Lower lobe of right lung (tissue), 2 donors: ENCODE measurements around the gene ZSCAN22. TPM values are rescaled to one million over a fixed set of nuclear protein-coding genes. Genes with fewer than 3 reads are reported as not detected.

Experiments
- ATAC-seq, 2 donors: fragments of 200-7000 bp; cut with Tn5 transposase; one replicate each; pipeline ENCODE4 v1.9.1; 2020 to 2022; ENCODE audit warnings: mild to moderate bottlenecking in 2 of 2, moderate library complexity in 2 of 2
- DNase-seq: peaks from one replicate; pipeline ENCODE4 v3.0.0-alpha.2; 2020
- H3K27ac ChIP-seq: fragments of 200-600 bp; one replicate; pipeline ENCODE4 v1.8.0; 2022
- H3K27me3 ChIP-seq: fragments of 200-600 bp; one replicate; pipeline ENCODE4 v1.8.0; 2022; ENCODE audit warnings: low read depth
- H3K36me3 ChIP-seq: fragments of 200-600 bp; one replicate; pipeline ENCODE4 v1.8.0; 2022; ENCODE audit warnings: mild to moderate bottlenecking
- H3K4me1 ChIP-seq: fragments of 200-600 bp; one replicate; pipeline ENCODE4 v1.8.0; 2022
- H3K4me3 ChIP-seq: fragments of 200-600 bp; one replicate; pipeline ENCODE4 v1.8.0; 2022; ENCODE audit warnings: mild to moderate bottlenecking
- H3K9me3 ChIP-seq: fragments of 200-600 bp; one replicate; pipeline ENCODE4 v1.8.0; 2022
- intact Hi-C: fragments of 100-400 bp; cut with DNase I; formaldehyde crosslinking; loops from one replicate; pipeline ENCODE4 v1.11.0; 2022
- long read RNA-seq: library from polyadenylated mRNA; unstranded; transcript quantifications from one replicate; pipeline ENCODE4 v2.0.0, GENCODE V29; 2021
- total RNA-seq: library from RNA; stranded (reverse); fragmentation: NEBNext Ultra II Directional; extraction: Animal tissue kit (Norgen Biotek cat#: 25700); gene quantifications from one replicate; pipeline ENCODE4 v1.2.1, GENCODE V29; 2021
- TF ChIP-seq, protein P1 (sequence below): fragments of 200-600 bp; IDR thresholded peaks from one replicate; pipeline ENCODE4 v1.8.0; 2022; ENCODE audit warnings: antibody characterized with exemption, mild to moderate bottlenecking
- donor health status: DM: no; HTN: yes; CAD: no; lungs with severe emphysema.

ZSCAN22 gene
- total RNA-seq: 3.6 TPM
- long read RNA-seq, full-length matches to known transcripts: 2 of 9 reads
- long read RNA-seq, partial matches to known transcripts: 6 of 9 reads
- long read RNA-seq, other reads (novel, unspliced or antisense): 1 of 9 reads

DNA sequence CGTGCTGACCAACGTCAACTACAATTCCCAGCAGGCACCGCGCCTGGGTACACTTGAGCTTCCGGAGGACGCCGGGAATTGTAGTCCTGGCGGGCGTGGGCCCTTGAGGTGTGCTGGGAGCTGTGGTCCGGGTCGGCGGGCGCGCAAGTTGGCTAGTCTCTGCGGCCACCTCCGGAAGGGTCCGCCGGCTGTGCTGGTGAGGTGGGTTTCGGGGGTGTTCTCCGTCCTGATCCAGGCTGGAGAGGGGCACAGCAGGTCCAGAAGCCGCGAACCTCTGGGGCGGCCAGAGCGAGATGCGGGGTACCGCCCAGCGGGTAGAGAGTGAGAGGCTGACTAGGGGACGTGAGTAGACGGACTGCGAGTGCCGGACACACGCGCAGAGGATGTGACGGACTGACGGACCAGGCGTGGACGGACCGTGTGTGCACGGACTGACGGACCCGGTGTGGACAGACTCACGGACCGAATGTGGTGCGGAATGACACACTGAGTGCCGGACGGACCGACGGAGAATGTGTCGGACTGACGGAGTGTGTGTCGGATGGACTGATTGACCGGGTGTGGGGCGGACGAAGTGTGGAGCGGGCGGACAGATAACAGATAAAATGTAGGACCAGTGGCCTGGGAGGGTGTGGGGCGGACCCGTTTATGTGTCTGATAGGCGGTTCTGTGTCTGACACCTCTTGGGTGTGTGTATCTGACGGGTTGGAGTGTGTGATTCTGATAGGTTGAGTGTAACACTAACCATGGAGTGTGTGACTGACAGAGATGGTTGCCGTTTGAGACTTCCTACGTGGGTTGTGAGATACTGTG lies at the start of gene ZSCAN22:
Gene ZSCAN22 (plus strand): TSS at position 81 of the 813 bp plus-strand sequence. CDS start 7,809 bp downstream, outside the sequence.
- H3K27ac ChIP-seq: peak within 1 kb of the TSS; percentile 87

DNA sequence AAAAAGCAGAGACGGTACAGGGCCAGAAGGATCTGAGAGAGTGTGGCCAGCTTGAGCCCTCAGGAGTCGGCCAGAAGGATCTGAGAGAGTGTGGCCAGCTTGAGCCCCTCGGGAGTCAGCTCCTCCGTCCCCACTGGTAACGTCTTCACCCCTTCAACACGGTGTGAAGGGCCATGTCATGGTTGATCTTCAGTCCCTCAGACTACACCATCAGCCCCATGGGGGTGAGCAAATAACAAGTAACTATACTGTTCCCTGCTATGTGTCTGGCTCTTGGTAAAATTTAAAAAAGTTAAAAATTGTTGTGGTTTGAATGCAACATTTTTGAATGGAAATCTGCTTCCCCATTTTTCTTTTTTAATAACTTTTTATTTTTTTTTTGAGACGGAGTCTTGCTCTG lies 49.6 kb upstream of the ZSCAN22 start:
- TF ChIP-seq, protein P1, sequence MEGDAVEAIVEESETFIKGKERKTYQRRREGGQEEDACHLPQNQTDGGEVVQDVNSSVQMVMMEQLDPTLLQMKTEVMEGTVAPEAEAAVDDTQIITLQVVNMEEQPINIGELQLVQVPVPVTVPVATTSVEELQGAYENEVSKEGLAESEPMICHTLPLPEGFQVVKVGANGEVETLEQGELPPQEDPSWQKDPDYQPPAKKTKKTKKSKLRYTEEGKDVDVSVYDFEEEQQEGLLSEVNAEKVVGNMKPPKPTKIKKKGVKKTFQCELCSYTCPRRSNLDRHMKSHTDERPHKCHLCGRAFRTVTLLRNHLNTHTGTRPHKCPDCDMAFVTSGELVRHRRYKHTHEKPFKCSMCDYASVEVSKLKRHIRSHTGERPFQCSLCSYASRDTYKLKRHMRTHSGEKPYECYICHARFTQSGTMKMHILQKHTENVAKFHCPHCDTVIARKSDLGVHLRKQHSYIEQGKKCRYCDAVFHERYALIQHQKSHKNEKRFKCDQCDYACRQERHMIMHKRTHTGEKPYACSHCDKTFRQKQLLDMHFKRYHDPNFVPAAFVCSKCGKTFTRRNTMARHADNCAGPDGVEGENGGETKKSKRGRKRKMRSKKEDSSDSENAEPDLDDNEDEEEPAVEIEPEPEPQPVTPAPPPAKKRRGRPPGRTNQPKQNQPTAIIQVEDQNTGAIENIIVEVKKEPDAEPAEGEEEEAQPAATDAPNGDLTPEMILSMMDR: no peak
- H3K4me3 ChIP-seq: no peak overlapping the region
- no peaks in the 10 kb centered on the region for H3K27me3 ChIP-seq
- no peak for ATAC-seq
- H3K9me3 ChIP-seq: peaks cover 52% of the 10 kb centered on the region
- H3K36me3 ChIP-seq: peaks cover 5% of the 10 kb centered on the region
- no peak overlapping the region for H3K27ac ChIP-seq
- H3K4me1 ChIP-seq: peaks cover 12% of the 10 kb centered on the region
- intact Hi-C loops: no loop called here
- no peak for DNase-seq

More for the DNA sequence above, at the start of gene ZSCAN22:
- no peaks in the 10 kb centered on the region for H3K36me3 ChIP-seq
- ATAC-seq: peak; percentile 98
- TF ChIP-seq, protein P1: no peak
- peak within 1 kb of the TSS; percentile 72 for H3K4me3 ChIP-seq
- peaks cover 23% of the 10 kb centered on the region for H3K4me1 ChIP-seq
- peak; percentile 98 for DNase-seq
- intact Hi-C loops: no loop called here
- H3K9me3 ChIP-seq: no peaks in the 10 kb centered on the region
- no peaks in the 10 kb centered on the region for H3K27me3 ChIP-seq

DNA sequence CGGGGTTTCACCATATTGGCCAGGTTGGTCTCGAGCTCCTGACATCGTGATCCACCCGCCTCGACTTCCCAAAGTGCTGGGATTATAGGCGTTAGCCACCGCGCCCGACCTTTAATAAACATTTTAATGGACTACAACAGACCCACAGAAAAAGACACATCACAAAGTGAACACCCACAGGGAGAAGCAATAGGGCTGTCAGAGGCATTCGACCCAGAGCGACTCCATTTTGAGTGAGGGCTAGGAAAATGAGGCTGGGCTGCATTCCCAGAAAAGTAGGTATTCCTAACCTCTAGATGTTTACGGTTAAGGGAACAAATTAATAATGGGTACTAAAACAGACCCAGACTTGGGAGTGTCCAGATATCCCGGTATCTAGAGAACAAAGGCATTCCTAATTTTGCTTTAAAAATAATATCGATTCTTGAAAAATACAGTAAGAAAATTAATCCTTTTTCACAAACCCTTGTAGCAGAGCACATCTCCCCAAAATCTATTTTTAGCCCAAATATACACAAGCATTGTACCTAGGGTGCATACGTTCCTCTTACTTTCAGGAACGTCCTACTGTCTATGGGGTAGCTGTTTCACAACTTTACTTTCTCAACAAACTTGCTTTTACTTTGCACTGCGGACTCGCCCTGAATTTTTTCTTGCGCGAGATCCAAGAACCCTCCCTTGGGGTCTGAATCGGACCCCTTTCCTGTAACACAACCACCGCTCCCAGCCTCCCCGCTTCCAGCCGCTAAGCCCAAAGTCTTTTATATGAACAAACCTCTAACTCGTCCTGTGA lies 48.9 kb upstream of the ZSCAN22 start:
- Histone ChIP-seq H3K27me3 (no peaks in the 10 kb centered on the region), H3K4me1 (peaks cover 12% of the 10 kb centered on the region), H3K4me3 (peak overlapping the region; percentile 94), H3K36me3 (peaks cover 5% of the 10 kb centered on the region), H3K27ac (peak overlapping the region; percentile 91), H3K9me3 (peaks cover 48% of the 10 kb centered on the region)
- no peak for DNase-seq
- ATAC-seq: peak; percentile 8 to 16
- intact Hi-C loops: no loop called here
- TF ChIP-seq, protein P1: no peak

DNA sequence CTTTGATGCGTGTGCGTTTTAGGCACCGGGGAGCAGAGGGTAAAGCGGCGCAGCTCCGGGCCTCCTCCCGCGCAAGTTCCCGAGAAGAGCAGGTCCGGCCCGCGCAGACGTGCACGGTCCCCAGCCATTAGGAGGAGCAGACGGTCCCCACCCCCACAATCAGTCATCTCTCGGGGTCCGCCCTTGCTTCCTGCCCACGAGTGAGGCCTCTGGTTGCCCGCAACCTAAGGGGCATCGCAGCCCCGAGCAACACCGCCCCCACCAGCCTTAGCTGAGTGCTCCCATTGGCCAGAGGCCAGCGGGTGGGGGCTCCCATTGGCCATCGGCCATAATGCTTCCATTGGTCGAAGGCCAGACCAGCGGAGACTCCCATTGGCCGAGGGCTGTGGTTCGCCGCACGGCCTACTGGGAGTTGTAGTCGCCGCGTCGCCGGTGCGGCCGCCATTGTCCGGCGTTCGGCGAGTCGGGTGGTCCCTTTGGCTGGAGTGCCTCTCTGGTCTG lies 48.2 kb upstream of the ZSCAN22 start, which contains the start of gene ZNF8:
Gene ZNF8 (plus strand): TSS at position 415 of the 501 bp plus-strand sequence. CDS start 127 bp downstream, outside the sequence.
- TF ChIP-seq, protein P1: no peak
- H3K27me3 ChIP-seq: no peaks in the 10 kb centered on the region
- peak within 1 kb of the TSS; percentile 91 for H3K27ac ChIP-seq
- H3K4me1 ChIP-seq: peaks cover 12% of the 10 kb centered on the region
- ATAC-seq: peak; percentile 98 to 99
- peaks cover 42% of the 10 kb centered on the region for H3K9me3 ChIP-seq
- peak; percentile 98 for DNase-seq
- peaks cover 5% of the 10 kb centered on the region for H3K36me3 ChIP-seq
- intact Hi-C loops: no loop called here
- peak within 1 kb of the TSS; percentile 94 for H3K4me3 ChIP-seq
